Hepatocyte (in vitro differentiated cells): ENCODE data around the gene ULK4. TPM values are rescaled to one million over a fixed set of nuclear protein-coding genes. Genes with fewer than 3 reads are reported as not detected.
"Not testable (repeated sequence)": the region's sequence is repeated elsewhere in the genome, so short reads cannot be mapped to it uniquely, and the experiment has no call there.

Experiments
- DNase-seq: peaks from one replicate; pipeline ENCODE4 v3.0.0-alpha.2; 2016; ENCODE audit warnings: low spot score
- H2AFZ ChIP-seq: fragments of 200-600 bp; sonication (generic); 2 replicates; pipeline ENCODE4 v1.6.0; 2016; ENCODE audit warnings: antibody characterized with exemption, mild to moderate bottlenecking
- H3K27ac ChIP-seq: fragments of 200-600 bp; sonication (generic); 2 replicates; pipeline ENCODE4 v1.5.1; 2016; ENCODE audit warnings: mild to moderate bottlenecking
- H3K27me3 ChIP-seq: fragments of 200-600 bp; sonication (generic); 2 replicates; pipeline ENCODE4 v1.6.1; 2016
- H3K36me3 ChIP-seq: fragments of 200-600 bp; sonication (generic); replicated peaks from 2 replicates; pipeline ENCODE4 v1.5.1; 2016; ENCODE audit warnings: low read depth; ENCODE audit not compliant: insufficient read depth
- H3K4me1 ChIP-seq: fragments of 200-600 bp; sonication (generic); 2 replicates; pipeline ENCODE4 v1.5.1; 2016; ENCODE audit warnings: mild to moderate bottlenecking, moderate library complexity; ENCODE audit not compliant: insufficient read depth
- H3K4me2 ChIP-seq: fragments of 200-600 bp; sonication (generic); 2 replicates; pipeline ENCODE4 v1.6.0; 2016
- H3K4me3 ChIP-seq: fragments of 200-600 bp; sonication (generic); 2 replicates; pipeline ENCODE4 v1.5.1; 2016; ENCODE audit warnings: mild to moderate bottlenecking
- H3K79me2 ChIP-seq: fragments of 200-600 bp; sonication (generic); 2 replicates; pipeline ENCODE4 v1.6.0; 2017; ENCODE audit warnings: mild to moderate bottlenecking
- H3K9me2 ChIP-seq: fragments of 200-600 bp; sonication (generic); replicated peaks from 2 replicates; pipeline ENCODE4 v1.6.0; 2017; ENCODE audit warnings: mild to moderate bottlenecking; ENCODE audit not compliant: insufficient read depth
- H3K9me3 ChIP-seq: fragments of 200-600 bp; sonication (generic); 2 replicates; pipeline ENCODE4 v1.5.1; 2016; ENCODE audit warnings: low read depth, mild to moderate bottlenecking
- H4K20me1 ChIP-seq: fragments of 200-600 bp; sonication (generic); 2 replicates; pipeline ENCODE4 v1.6.0; 2016; ENCODE audit warnings: mild to moderate bottlenecking; ENCODE audit not compliant: insufficient read depth, poor library complexity, severe bottlenecking
- CTCF ChIP-seq: fragments of 200-600 bp; sonication (generic); IDR thresholded peaks from 2 replicates; pipeline ENCODE4 v1.5.1; 2016; ENCODE audit warnings: antibody characterized with exemption, mild to moderate bottlenecking; ENCODE audit not compliant: poor library complexity
- EZH2 ChIP-seq: fragments of 200-600 bp; sonication (generic); IDR thresholded peaks from 2 replicates; pipeline ENCODE4 v1.6.1; 2016; ENCODE audit warnings: antibody characterized with exemption, mild to moderate bottlenecking, borderline replicate concordance
- EZH2phosphoT487 ChIP-seq: fragments of 200-600 bp; sonication (generic); IDR thresholded peaks from one replicate; pipeline ENCODE4 v1.6.1; 2018; ENCODE audit warnings: antibody characterized with exemption, mild to moderate bottlenecking, low read depth, moderate library complexity; ENCODE audit not compliant: unreplicated experiment, severe bottlenecking
- WGBS: methylation state at CpG from one replicate; pipeline ENCODE4 v1.1.6; 2016; ENCODE audit warnings: low lambda C conversion rate; ENCODE audit errors: missing lambda C conversion rate; 5-methylcytosine and 5-hydroxymethylcytosine counted together
- polyA plus RNA-seq: library from polyadenylated mRNA; unstranded; fragments of >200 nt; fragmentation: Nextera tagmentation; extraction: Ambion mirVana; gene quantifications from 2 replicates; pipeline ENCODE4 v1.2.1, GENCODE V29; 2016
- total RNA-seq: library from RNA; depleted of rRNA; stranded (reverse); fragments of >200 nt; gene quantifications from 2 replicates; pipeline ENCODE4 v1.2.3, GENCODE V29; 2014

ULK4 gene
- total and polyA plus RNA-seq, 2 experiments from 2014 or later = 3.8 to 9.1 TPM

- Histone ChIP-seq H3K27me3 (no peaks in the 10 kb centered on the region), H2AFZ (no peak overlapping the region), H3K36me3 (no peaks in the 10 kb centered on the region), H4K20me1 (no peaks in the 10 kb centered on the region), H3K27ac (no peak overlapping the region), H3K4me3 (no peak overlapping the region), H3K4me1 (peaks cover 29% of the 10 kb centered on the region), H3K4me2 (no peak overlapping the region), H3K9me3 (no peaks in the 10 kb centered on the region), H3K79me2 (no peaks in the 10 kb centered on the region), H3K9me2 (no peaks in the 10 kb centered on the region)
- no peak for DNase-seq
- no peak for TF ChIP-seq EZH2
- TF ChIP-seq EZH2phosphoT487 = no peak
- no peak for TF ChIP-seq CTCF
- 98% methylated on average over 3 of the region's 3 CpGs for WGBS
Observed at GRCh38 chr3:41682382-41682781, 279.5 kb downstream of the ULK4 start.

- no peaks in the 10 kb centered on the region for H3K9me2 ChIP-seq
- no peaks in the 10 kb centered on the region for H4K20me1 ChIP-seq
- TF ChIP-seq EZH2phosphoT487 (no peak), EZH2 (no peak), CTCF (no peak)
- peak overlapping the region; percentile 7 for H3K4me2 ChIP-seq
- no peak overlapping the region for H2AFZ ChIP-seq
- H3K4me1 ChIP-seq = peaks cover 29% of the 10 kb centered on the region
- H3K27ac ChIP-seq = no peak overlapping the region
- peak; percentile 23 for DNase-seq
- H3K4me3 ChIP-seq = no peak overlapping the region
- no peaks in the 10 kb centered on the region for H3K79me2 ChIP-seq
- H3K9me3 ChIP-seq = no peaks in the 10 kb centered on the region
- no peaks in the 10 kb centered on the region for H3K36me3 ChIP-seq
- H3K27me3 ChIP-seq = no peaks in the 10 kb centered on the region
- 63% methylated on average over 3 of the region's 3 CpGs for WGBS
Observed at GRCh38 chr3:41681479-41681878, 280.4 kb downstream of the ULK4 start.

- H3K4me2 ChIP-seq = no peak overlapping the region
- DNase-seq = no peak
- H3K9me2 ChIP-seq = no peaks in the 10 kb centered on the region
- no peaks in the 10 kb centered on the region for H4K20me1 ChIP-seq
- H3K4me3 ChIP-seq = no peak overlapping the region
- no peaks in the 10 kb centered on the region for H3K27me3 ChIP-seq
- peak overlapping the region; percentile 9 for H3K27ac ChIP-seq
- no peaks in the 10 kb centered on the region for H3K9me3 ChIP-seq
- TF ChIP-seq EZH2 (no peak), EZH2phosphoT487 (no peak), CTCF (no peak)
- no peaks in the 10 kb centered on the region for H3K79me2 ChIP-seq
- H3K36me3 ChIP-seq = no peaks in the 10 kb centered on the region
- H2AFZ ChIP-seq = no peak overlapping the region
- H3K4me1 ChIP-seq = peaks cover 26% of the 10 kb centered on the region
- 55% methylated on average over 1 of the region's 1 CpG for WGBS
Observed at GRCh38 chr3:41679374-41679773, 282.5 kb downstream of the ULK4 start.

GRCh38 chr3:41675102-41675501 is 286.8 kb downstream of the ULK4 start:
- not testable (repeated sequence) for H3K9me3 ChIP-seq, H3K27me3 ChIP-seq, H3K4me3 ChIP-seq, H4K20me1 ChIP-seq, H3K27ac ChIP-seq, H3K4me1 ChIP-seq, H3K4me2 ChIP-seq, H3K9me2 ChIP-seq, H2AFZ ChIP-seq, H3K79me2 ChIP-seq, H3K36me3 ChIP-seq, DNase-seq
- WGBS = 98% methylated on average over 7 of the region's 7 CpGs
